ENCODE data around the gene TELO2.

The TELO2 gene

GRCh38 chr16:1539720-1540555 lies 46.8 kb downstream of the TELO2 start:
- DNase-seq, result no peak

- DNase-seq, result no peak
These were observed 47.3 kb downstream of the TELO2 start for GRCh38 chr16:1540556-1540855.

- DNase-seq, result no peak
These were observed 48.4 kb downstream of the TELO2 start for GRCh38 chr16:1541293-1542165.

GRCh38 chr16:1542166-1542500 lies 49.0 kb downstream of the TELO2 start:
- DNase-seq, result no peak

- DNase-seq, result no peak
These were observed 49.4 kb downstream of the TELO2 start for GRCh38 chr16:1542533-1542932.

GRCh38 chr16:1543085-1543896 lies 50.1 kb downstream of the TELO2 start:
- no peak for DNase-seq

- no peak for DNase-seq
These were observed 52.2 kb downstream of the TELO2 start for GRCh38 chr16:1545044-1546040.

- DNase-seq, result no peak
These were observed 53.3 kb downstream of the TELO2 start for GRCh38 chr16:1546430-1546829.

GRCh38 chr16:1548233-1548632 lies 55.1 kb downstream of the TELO2 start:
- no peak for DNase-seq

GRCh38 chr16:1548727-1549126 lies 55.6 kb downstream of the TELO2 start:
- DNase-seq, result no peak

- no peak for DNase-seq
These were observed 56.9 kb downstream of the TELO2 start for GRCh38 chr16:1550069-1550468.

- no peak for DNase-seq
These were observed 57.5 kb downstream of the TELO2 start for GRCh38 chr16:1550696-1551095.

- DNase-seq, result no peak
These were observed 58.0 kb downstream of the TELO2 start for GRCh38 chr16:1551166-1551565.

- DNase-seq, result no peak
These were observed 59.0 kb downstream of the TELO2 start for GRCh38 chr16:1552129-1552528.

- no peak for DNase-seq
These were observed 61.0 kb downstream of the TELO2 start for GRCh38 chr16:1553946-1554825.

GRCh38 chr16:1554826-1555445 lies 61.8 kb downstream of the TELO2 start:
- no peak for DNase-seq

GRCh38 chr16:1556254-1556653 lies 63.1 kb downstream of the TELO2 start:
- no peak for DNase-seq

GRCh38 chr16:1557074-1557473 lies 63.9 kb downstream of the TELO2 start:
- no peak for DNase-seq

- no peak for DNase-seq
These were observed 64.4 kb downstream of the TELO2 start for GRCh38 chr16:1557576-1557975.

GRCh38 chr16:1559446-1559975 lies 66.4 kb downstream of the TELO2 start:
- no peak for DNase-seq

All from NCI-H1436 treated with DMSO at 0.1 percent for 48 hours (cell line).